HG03432 (cell line): ENCODE measurements around the gene AMFR.

Experiments
- ATAC-seq: cut with Tn5 transposase; IDR thresholded peaks from one replicate; pipeline ENCODE4 v1.9.1; 2021; ENCODE audit warnings: mild to moderate bottlenecking, moderate library complexity; ENCODE audit not compliant: unreplicated experiment

The AMFR gene

GRCh38 chr16:56425439-56425832 is at the start of gene AMFR:
AMFR (minus strand) TSS chr16:56425545; CDS start chr16:56425327, 218 bp downstream.
- peak; percentile 82 for ATAC-seq

- no peak for ATAC-seq
These were observed 45.3 kb upstream of the AMFR start for GRCh38 chr16:56470666-56471065.

- no peak for ATAC-seq
These were observed 44.9 kb upstream of the AMFR start for GRCh38 chr16:56470232-56470631.

- no peak for ATAC-seq
These were observed 44.4 kb upstream of the AMFR start for GRCh38 chr16:56469748-56470147.

- no peak for ATAC-seq
These were observed 43.5 kb upstream of the AMFR start for GRCh38 chr16:56468800-56469199.

GRCh38 chr16:56466344-56466743 is 41.0 kb upstream of the AMFR start:
- ATAC-seq: no peak

- no peak for ATAC-seq
These were observed 37.8 kb upstream of the AMFR start for GRCh38 chr16:56463153-56463552.

- no peak for ATAC-seq
These were observed 36.9 kb upstream of the AMFR start for GRCh38 chr16:56462064-56462796.

GRCh38 chr16:56460101-56460500 is 34.8 kb upstream of the AMFR start:
- ATAC-seq: no peak

- no peak for ATAC-seq
These were observed 32.7 kb upstream of the AMFR start for GRCh38 chr16:56457927-56458470.

GRCh38 chr16:56451753-56452689 is 26.7 kb upstream of the AMFR start:
- ATAC-seq: peak; percentile 51

GRCh38 chr16:56450986-56451752 is 25.8 kb upstream of the AMFR start, which contains the start of the genes NUDT21 and OGFOD1:
NUDT21 (minus strand) TSS chr16:56451332; CDS start chr16:56451202, 130 bp downstream.
OGFOD1 (plus strand) TSS chr16:56451554; CDS start chr16:56451613, 59 bp downstream.
- ATAC-seq: peak; percentile 98

- ATAC-seq: peak; percentile 36
These were observed 25.1 kb upstream of the AMFR start for GRCh38 chr16:56450275-56450985.

- no peak for ATAC-seq
These were observed 22.7 kb upstream of the AMFR start for GRCh38 chr16:56448005-56448404.

- ATAC-seq: no peak
These were observed 21.9 kb upstream of the AMFR start for GRCh38 chr16:56447286-56447685.

GRCh38 chr16:56438038-56438437 is 12.7 kb upstream of the AMFR start:
- ATAC-seq: no peak

- ATAC-seq: no peak
These were observed 10.9 kb upstream of the AMFR start for GRCh38 chr16:56436258-56436657.

GRCh38 chr16:56428091-56428490 is 2.7 kb upstream of the AMFR start:
- ATAC-seq: no peak

GRCh38 chr16:56426585-56426984 is 1.2 kb upstream of the AMFR start:
- ATAC-seq: no peak
